Gastrocnemius medialis (tissue), 4 donors: ENCODE measurements around the gene CDH8. TPM values are rescaled to one million over a fixed set of nuclear protein-coding genes. Genes with fewer than 3 reads are reported as not detected.
"Not testable (repeated sequence)": the region's sequence is repeated elsewhere in the genome, so short reads cannot be mapped to it uniquely, and the experiment has no call there.

Experiments used
- ATAC-seq, 2 donors: fragments of 150-250 bp; one replicate each; pipeline ENCODE4 v1.9.1; 2016
- DNase-seq, 2 donors: peaks; one replicate each; pipeline ENCODE4 v3.0.0-alpha.2; 2019
- H3K27ac ChIP-seq, 4 donors: fragments of 200-600 bp; sonication (generic); 1 replicate in 1 of 4; 2 replicates in 3 of 4; pipeline ENCODE4 v1.5.1; 2016 to 2018; ENCODE audit warnings: mild to moderate bottlenecking in 2 of 4, moderate library complexity in 1 of 4
- H3K27me3 ChIP-seq, 3 donors: fragments of 200-600 bp; sonication (generic) in 2 of 3; 1 replicate in 1 of 3; 2 replicates in 2 of 3; pipeline versions ENCODE4 v1.5.1 to v1.6.0; 2016 to 2019; ENCODE audit warnings: mild to moderate bottlenecking in 1 of 3, moderate library complexity in 1 of 3
- H3K36me3 ChIP-seq, 2 donors: fragments of 200-600 bp; sonication (generic) in 1 of 2; one replicate each; pipeline ENCODE4 v1.5.1; 2017 to 2018
- H3K4me1 ChIP-seq, 2 donors: fragments of 200-600 bp; sonication (generic) in 1 of 2; one replicate each; pipeline ENCODE4 v1.5.1; 2016 to 2017; ENCODE audit warnings: mild to moderate bottlenecking in 2 of 2
- H3K4me3 ChIP-seq, 4 donors: fragments of 200-600 bp; sonication (generic) in 3 of 4; 1 replicate in 1 of 4; 2 replicates in 3 of 4; pipeline ENCODE4 v1.5.1; 2016 to 2019; ENCODE audit warnings: mild to moderate bottlenecking in 2 of 4
- H3K9me3 ChIP-seq, 3 donors: fragments of 200-600 bp; sonication (generic) in 2 of 3; 1 replicate in 1 of 3; 2 replicates in 2 of 3; pipeline ENCODE4 v1.5.1; 2016 to 2019
- POLR2A ChIP-seq, 2 donors: fragments of 450-650 bp; IDR thresholded peaks; one replicate each; pipeline ENCODE4 v1.6.1; 2017; ENCODE audit warnings: antibody characterized with exemption in 2 of 2, mild to moderate bottlenecking in 2 of 2, moderate library complexity in 2 of 2
- in situ Hi-C, 4 donors: fragments of 200-750 bp; cut with MboI; loops; one replicate each; pipeline versions ENCODE4 v1.15.0 to v1.8.0; 2017; ENCODE audit warnings: low sequenced_read_pairs in 4 of 4
- intact Hi-C: fragments of 100-400 bp; cut with DNase I; formaldehyde crosslinking; loops from one replicate; pipeline ENCODE4 v1.15.1; 2023; ENCODE audit warnings: low total_unique reads
- total RNA-seq, 4 donors: library from RNA; depleted of rRNA; stranded (reverse); fragments of >200 nt; gene quantifications; one replicate each; pipeline versions ENCODE4 v1.1.0 to v1.2.3, GENCODE V29; 2016
- TF ChIP-seq, protein P1 (sequence below), 5 experiments: fragments of 450-650 bp in 3 of 5; fragments of 200-600 bp in 2 of 5; sonication (generic) in 2 of 5; IDR thresholded peaks in 4 of 5; conservative IDR thresholded peaks in 1 of 5; 1 replicate in 4 of 5; 2 replicates in 1 of 5; pipeline ENCODE4 v1.5.1; 2016 to 2019; ENCODE audit warnings: antibody characterized with exemption in 5 of 5, mild to moderate bottlenecking in 3 of 5, moderate library complexity in 3 of 5

CDH8 gene
- total RNA-seq, 4 donors from 2014 or later: 0.04 to 0.20 (median 0.17) TPM; not detected in 1

DNA sequence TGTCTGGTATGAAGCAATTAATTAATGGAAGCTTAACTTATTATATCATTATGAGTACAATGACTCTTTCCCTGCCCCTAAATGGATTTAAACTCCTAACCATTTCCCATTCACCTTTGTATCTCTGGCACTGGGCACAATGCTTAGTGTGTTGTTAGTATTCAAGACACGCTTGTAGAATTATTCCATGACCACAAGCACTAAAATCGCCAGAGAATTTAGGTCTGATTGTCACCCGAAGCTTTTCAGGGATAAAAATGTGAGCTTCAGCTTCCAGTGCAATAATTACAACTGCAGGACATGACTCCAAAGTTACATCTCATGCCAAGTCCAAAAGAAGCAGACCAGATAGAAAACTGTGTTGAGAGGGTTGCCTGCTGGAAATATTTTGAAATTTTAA is 101.6 kb downstream of the CDH8 start:
- intact Hi-C loops (no loop called here), in situ Hi-C loops (loop anchor here in 1 of 4 donors (25.0 kb wide), 1 partner anchor 97 kb away; no protein-coding TSS in a partner anchor)
- no peak overlapping the region for H3K27ac ChIP-seq
- ATAC-seq (no peak), DNase-seq (no peak)
- TF ChIP-seq POLR2A (IDR thresholded peaks at IDR 0.05): no peak
- TF ChIP-seq, protein P1, sequence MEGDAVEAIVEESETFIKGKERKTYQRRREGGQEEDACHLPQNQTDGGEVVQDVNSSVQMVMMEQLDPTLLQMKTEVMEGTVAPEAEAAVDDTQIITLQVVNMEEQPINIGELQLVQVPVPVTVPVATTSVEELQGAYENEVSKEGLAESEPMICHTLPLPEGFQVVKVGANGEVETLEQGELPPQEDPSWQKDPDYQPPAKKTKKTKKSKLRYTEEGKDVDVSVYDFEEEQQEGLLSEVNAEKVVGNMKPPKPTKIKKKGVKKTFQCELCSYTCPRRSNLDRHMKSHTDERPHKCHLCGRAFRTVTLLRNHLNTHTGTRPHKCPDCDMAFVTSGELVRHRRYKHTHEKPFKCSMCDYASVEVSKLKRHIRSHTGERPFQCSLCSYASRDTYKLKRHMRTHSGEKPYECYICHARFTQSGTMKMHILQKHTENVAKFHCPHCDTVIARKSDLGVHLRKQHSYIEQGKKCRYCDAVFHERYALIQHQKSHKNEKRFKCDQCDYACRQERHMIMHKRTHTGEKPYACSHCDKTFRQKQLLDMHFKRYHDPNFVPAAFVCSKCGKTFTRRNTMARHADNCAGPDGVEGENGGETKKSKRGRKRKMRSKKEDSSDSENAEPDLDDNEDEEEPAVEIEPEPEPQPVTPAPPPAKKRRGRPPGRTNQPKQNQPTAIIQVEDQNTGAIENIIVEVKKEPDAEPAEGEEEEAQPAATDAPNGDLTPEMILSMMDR (IDR thresholded peaks at IDR 0.05 in 4 of 5, conservative IDR thresholded peaks at IDR 0.05 in 1 of 5): no peak
- no peaks in the 10 kb centered on the region for H3K4me1 ChIP-seq
- H3K4me3 ChIP-seq: no peak overlapping the region
- H3K9me3 ChIP-seq: no peaks in the 10 kb centered on the region
- H3K36me3 ChIP-seq: no peaks in the 10 kb centered on the region
- no peaks in the 10 kb centered on the region for H3K27me3 ChIP-seq

DNA sequence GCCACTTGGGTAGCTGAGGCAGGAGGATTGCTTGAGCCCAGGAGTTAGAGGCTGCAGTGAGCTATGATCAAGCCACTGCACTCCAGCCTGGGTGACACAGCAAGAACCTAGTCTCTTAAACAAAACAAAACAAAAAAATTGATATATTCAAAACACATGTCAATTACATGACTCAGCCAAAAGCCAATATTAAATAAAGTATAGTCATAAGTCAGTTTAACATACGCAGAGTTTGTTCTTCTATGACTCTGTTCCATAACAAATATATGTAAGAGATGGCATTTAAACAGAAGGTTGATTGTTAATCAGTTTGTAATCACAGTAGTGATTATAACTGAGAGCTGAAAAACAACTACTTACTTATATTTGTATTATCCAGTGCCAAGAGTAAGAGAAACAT is 106.5 kb downstream of the CDH8 start:
- TF ChIP-seq, protein P1 (IDR thresholded peaks at IDR 0.05 in 4 of 5, conservative IDR thresholded peaks at IDR 0.05 in 1 of 5): no peak
- no peak for TF ChIP-seq POLR2A (IDR thresholded peaks at IDR 0.05)
- DNase-seq (no peak), ATAC-seq (no peak)
- in situ Hi-C loops: loop anchor here in 1 of 4 donors (25.0 kb wide), 1 partner anchor 92 kb away; no protein-coding TSS in a partner anchor
- Histone ChIP-seq H3K4me3 (no peak overlapping the region), H3K9me3 (no peaks in the 10 kb centered on the region), H3K27ac (no peak overlapping the region), H3K36me3 (no peaks in the 10 kb centered on the region), H3K4me1 (no peaks in the 10 kb centered on the region), H3K27me3 (no peaks in the 10 kb centered on the region)
- intact Hi-C loops: no loop called here

DNA sequence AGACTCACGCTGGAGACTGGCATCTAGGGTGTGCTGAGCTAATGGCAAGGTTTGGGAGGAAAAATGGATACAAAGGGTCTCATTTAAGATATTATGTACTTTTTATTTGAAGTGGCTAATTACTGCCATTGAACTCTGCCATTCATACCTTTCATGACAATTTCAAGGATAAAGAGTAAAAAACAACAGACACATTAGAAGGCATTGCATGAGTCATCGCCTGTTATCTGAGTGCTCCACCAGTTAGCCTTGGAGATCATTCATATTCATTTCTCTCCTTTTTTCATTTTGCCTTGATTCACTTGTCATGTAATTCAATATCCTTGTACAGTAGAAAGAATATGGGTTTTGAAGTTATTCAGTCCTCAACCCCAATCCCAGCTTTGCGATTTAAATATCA is 109.5 kb downstream of the CDH8 start:
- Histone ChIP-seq H3K27me3 (no peaks in the 10 kb centered on the region), H3K4me3 (no peak overlapping the region), H3K4me1 (no peaks in the 10 kb centered on the region), H3K27ac (no peak overlapping the region), H3K9me3 (no peaks in the 10 kb centered on the region), H3K36me3 (no peaks in the 10 kb centered on the region)
- in situ Hi-C loops: loop anchor here in 1 of 4 donors (25.0 kb wide), 1 partner anchor 89 kb away; no protein-coding TSS in a partner anchor
- intact Hi-C loops: no loop called here
- ATAC-seq: no peak
- DNase-seq: no peak
- TF ChIP-seq, protein P1 (IDR thresholded peaks at IDR 0.05 in 4 of 5, conservative IDR thresholded peaks at IDR 0.05 in 1 of 5): no peak
- TF ChIP-seq POLR2A (IDR thresholded peaks at IDR 0.05): no peak

DNA sequence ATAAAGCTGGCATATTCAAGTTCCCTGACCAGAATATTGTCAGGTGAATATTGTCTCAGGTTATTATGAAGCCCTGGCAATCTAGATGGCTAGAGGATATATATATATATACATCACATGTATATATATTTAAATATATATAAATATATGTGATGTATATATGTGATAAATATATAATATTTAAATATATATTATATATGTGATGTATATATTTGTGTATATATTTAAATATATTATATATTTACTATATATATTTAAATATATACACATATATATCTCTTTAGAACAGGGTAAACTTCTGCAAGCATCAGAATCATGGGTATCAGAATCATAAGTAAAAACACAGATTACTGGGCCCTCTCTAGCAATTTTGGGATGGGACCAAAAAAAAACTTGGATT is 112.6 kb downstream of the CDH8 start:
- Histone ChIP-seq H3K4me3 (no peak overlapping the region), H3K4me1 (no peaks in the 10 kb centered on the region), H3K9me3 (no peaks in the 10 kb centered on the region), H3K27ac (no peak overlapping the region), H3K36me3 (no peaks in the 10 kb centered on the region), H3K27me3 (no peaks in the 10 kb centered on the region)
- in situ Hi-C loops: no loop called here
- intact Hi-C loops: no loop called here
- ATAC-seq (no peak), DNase-seq (no peak)
- TF ChIP-seq POLR2A (IDR thresholded peaks at IDR 0.05): no peak
- TF ChIP-seq, protein P1 (IDR thresholded peaks at IDR 0.05 in 4 of 5, conservative IDR thresholded peaks at IDR 0.05 in 1 of 5): no peak

DNA sequence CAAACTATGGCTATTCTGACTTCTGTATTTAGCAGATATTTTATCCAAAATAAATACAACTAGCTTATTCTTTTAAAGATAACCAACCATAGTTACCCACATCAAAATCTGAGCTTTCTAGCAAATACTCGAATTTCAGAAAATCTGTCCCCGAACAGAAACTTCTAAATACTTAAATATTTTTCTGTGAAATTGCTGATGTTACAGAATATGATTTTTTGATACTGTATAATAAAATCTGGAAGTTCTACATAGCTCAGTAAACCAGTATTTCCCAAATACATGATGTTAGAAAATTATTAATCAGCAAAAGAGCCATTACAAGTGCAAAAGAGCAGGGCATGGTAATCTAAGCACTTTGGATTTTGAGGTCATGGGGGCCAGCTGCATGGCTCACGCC is 114.9 kb downstream of the CDH8 start:
- no peak for ATAC-seq
- H3K4me1 ChIP-seq: no peaks in the 10 kb centered on the region
- no peaks in the 10 kb centered on the region for H3K27me3 ChIP-seq
- intact Hi-C loops: no loop called here
- H3K27ac ChIP-seq: no peak overlapping the region
- H3K4me3 ChIP-seq: no peak overlapping the region
- no peaks in the 10 kb centered on the region for H3K9me3 ChIP-seq
- H3K36me3 ChIP-seq: no peaks in the 10 kb centered on the region
- TF ChIP-seq, protein P1 (IDR thresholded peaks at IDR 0.05 in 4 of 5, conservative IDR thresholded peaks at IDR 0.05 in 1 of 5): no peak
- no peak for TF ChIP-seq POLR2A (IDR thresholded peaks at IDR 0.05)
- in situ Hi-C loops: no loop called here
- DNase-seq: no peak

DNA sequence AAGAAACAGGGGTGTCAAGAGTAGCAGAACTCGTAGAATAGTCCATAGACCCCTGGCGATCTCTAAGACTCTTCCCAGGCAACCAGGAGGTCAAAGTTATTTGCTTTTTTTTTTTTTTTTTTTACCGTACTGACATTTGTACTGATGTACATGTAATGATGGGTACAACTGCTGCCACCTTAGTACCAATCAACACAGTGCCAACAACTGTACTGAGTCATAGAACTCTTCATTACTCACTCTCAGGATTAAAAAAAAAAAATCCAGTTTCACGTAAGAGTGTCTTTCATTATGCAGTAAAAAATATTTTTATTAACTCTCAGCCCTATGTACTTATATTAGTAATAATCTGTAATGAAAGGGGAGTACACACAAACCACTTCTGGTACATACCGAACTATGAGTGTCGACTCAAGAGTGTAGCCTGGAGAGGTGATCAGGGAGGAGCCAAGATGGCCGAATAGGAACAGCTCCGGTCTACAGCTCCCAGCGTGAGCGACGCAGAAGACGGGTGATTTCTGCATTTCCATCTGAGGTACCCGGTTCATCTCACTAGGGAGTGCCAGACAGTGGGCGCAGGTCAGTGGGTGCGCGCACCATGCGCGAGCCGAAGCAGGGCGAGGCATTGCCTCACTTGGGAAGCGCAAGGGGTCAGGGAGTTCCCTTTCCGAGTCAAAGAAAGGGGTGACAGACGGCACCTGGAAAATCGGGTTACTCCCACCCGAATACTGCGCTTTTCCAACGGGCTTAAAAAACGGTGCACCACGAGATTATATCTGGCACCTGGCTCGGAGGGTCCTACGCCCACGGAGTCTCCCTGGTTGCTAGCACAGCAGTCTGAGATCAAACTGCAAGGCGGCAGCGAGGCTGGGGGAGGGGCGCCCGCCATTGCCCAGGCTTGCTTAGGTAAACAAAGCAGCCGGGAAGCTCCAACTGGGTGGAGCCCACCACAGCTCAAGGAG is 118.1 kb downstream of the CDH8 start:
- DNase-seq, intact Hi-C loops, in situ Hi-C loops: not testable (repeated sequence)

More for the DNA sequence above, 118.1 kb downstream of the CDH8 start:
- not testable (repeated sequence) for H3K27me3 ChIP-seq, H3K27ac ChIP-seq, ATAC-seq, H3K4me3 ChIP-seq, H3K9me3 ChIP-seq, H3K4me1 ChIP-seq, H3K36me3 ChIP-seq
